GM19238 (cell line): ENCODE measurements around the gene CAGE1.
"Not testable (repeated sequence)": the region's sequence is repeated elsewhere in the genome, so short reads cannot be mapped to it uniquely, and the experiment has no call there.

Experiments used
- DNase-seq: peaks from one replicate; pipeline ENCODE4 v3.0.0; 2011; ENCODE audit warnings: low spot score; ENCODE audit not compliant: insufficient read length

Gene CAGE1

DNA sequence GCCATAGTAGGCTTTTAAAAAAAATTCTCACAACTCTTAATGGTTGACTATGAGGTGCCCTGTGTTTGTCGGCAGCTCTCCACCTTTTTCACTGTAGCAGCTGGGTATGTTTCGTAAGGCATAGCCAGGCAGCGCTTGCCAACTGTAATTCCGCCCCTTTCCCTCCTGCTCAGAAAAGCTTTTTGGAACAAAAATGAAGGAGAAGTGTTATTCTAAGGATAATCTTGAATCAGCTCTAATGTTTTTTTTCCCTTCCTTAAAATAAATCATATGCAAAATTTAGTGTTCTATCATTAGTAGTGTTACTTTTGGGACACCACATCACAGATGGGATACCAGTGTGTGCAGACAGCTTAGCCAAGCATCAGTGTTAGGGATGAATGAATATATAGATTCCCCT is 21.3 kb upstream of the CAGE1 start:
- no peak for DNase-seq

GRCh38 chr6:7409740-7410139 is 20.2 kb upstream of the CAGE1 start:
- no peak for DNase-seq

DNA sequence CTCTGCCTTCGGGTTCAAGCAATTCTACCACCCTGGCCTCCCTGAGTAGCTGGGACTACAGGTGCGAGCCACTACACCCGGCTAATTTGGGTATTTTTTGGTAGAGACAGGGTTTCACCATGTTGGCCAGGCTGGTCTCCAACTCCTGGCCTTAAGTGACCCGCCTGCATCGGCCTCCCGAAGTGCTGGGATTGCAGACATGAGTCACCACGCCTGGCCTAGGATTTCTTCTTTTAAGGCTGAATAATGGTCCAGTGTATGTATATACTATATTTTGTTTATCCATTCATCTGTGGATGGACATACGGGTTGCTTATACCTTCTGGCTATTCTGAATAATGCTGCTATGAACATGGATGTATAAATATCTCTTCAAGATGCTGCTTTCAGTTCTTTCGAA is 17.2 kb upstream of the CAGE1 start:
- DNase-seq = no peak

DNA sequence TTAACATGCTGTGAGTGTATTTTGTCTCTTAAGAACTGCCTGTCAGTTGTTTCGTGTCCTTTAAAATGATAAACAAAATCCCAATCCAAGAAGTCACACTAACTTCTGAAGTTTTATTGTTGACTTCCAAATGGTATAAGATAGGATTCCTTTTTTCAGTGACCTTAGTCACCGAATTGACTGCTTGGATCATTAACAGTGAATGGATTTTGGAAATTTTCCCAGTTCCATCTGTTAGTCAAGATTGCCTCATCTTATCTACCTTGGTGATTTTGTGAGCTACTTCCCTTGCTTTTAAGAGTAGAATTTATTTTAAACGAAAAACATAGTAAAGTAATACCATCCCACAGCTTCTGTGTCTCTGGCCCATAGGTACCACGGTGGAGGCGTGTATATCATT is 15.0 kb upstream of the CAGE1 start:
- no peak for DNase-seq

DNA sequence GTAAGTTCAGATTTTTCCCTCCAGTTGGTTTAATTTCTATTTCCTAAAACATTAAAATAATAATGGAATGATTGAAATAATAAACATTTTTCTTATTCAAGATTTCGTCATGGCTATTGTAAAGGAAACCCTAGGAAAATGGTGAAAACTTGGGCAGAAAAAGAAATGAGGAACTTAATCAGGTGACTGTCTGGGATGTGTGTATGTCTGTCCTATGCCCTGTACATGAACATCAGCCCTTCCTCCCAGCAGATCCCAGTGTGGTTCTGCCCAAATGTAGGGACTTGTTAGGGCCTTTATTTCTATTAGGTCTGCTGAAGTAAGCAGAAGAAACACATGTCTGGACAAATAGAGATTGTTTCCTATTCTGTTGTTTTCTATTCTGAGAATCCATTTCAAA is 13.2 kb upstream of the CAGE1 start:
- no peak for DNase-seq

GRCh38 chr6:7401075-7401474 is 11.5 kb upstream of the CAGE1 start:
- no peak for DNase-seq

DNA sequence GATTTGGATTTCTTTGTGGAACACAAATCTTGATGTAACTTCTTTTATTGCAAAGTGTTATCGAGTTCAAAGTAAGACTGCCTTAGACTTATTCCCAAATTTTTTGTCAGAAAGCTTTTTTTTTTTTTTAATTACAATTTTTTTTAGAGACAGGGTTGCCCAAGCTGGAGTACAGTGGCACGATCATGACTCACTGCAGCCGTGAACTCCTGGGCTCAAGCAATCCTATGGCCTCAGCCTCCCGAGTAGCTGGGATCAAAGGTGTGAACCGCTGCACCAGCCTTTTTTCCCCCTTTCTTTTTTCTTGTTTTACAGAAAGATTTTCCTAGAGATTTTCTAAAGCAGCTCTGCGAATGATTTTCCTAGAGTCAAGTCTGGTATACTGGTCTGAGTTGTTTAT is 2.9 kb upstream of the CAGE1 start:
- no peak for DNase-seq

DNA sequence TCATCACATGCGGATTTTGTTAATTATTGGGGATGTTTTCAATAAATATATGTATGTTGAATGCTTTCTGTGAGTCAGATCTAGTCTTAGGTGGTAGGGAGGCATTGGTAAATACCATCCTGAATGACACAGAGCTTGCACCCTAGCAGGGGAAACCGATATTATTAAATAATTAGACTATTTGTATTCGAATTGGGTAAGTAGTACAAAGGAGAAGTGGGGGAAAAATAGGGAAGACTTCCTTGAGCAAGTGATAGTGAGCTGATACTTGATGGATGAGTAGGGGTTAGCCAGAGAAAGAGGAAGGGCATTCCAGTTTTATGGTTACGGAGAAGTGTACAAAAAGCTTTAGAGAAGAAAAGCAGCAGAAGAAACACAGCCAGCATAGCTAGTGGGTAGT is 1.6 kb upstream of the CAGE1 start:
- DNase-seq = no peak

GRCh38 chr6:7390226-7390878 is 810 bp upstream of the CAGE1 start:
- DNase-seq = no peak

DNA sequence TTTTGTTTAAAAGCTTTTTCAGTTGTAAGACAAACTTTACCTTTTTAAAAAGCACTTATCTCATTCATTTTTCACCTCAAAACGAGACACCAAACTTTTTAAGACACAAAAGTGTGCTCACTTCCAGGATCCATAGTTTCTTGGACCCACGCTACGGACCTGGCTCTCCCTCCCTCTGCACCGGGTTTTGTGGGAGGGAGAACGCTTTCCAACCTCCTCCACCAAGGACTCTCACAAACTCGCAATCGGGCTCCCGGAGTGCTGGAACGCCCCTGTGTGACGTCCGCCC is 436 bp downstream of the CAGE1 start:
- DNase-seq = peak; percentile 47

DNA sequence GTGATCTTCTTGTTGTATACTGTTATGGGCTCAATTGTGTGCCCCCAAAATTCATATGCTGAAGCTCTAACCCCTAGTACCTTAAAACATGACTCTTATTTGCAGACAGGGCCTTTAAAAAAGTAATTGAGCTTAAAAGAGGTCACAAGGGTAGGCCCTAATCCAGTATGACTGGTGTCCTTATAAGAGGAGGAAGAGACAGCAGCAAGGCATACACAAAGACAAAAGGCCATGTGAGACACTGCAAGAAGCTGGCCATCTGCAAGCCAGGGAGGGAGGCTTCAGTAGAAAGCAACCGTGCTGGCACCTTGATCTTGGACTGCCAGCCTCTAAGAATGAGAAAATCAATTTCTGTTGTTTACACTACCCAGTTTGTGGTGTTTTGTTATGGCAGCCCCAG is 8.4 kb downstream of the CAGE1 start:
- DNase-seq = no peak

- no peak for DNase-seq
Measured at GRCh38 chr6:7378740-7379139, 10.8 kb downstream of the CAGE1 start.

DNA sequence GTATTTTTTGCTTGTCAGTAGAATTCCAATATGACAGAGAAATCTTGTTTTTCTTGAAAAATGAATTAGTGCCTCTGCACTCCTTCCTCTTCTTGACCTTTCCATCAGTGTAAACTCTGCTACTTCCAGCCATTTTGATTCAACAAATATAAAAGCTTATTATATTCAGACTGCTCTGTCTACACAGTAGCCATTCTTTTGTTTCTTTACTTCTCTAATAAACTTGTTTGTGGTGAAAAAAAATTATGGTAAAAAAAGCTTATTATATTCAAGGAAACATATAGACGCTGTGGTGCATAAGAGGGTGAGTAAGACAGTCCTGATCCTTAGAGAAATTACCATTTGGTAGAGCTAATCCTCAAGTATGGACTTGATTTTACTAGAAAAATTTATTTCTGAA is 11.6 kb downstream of the CAGE1 start:
- no peak for DNase-seq

DNA sequence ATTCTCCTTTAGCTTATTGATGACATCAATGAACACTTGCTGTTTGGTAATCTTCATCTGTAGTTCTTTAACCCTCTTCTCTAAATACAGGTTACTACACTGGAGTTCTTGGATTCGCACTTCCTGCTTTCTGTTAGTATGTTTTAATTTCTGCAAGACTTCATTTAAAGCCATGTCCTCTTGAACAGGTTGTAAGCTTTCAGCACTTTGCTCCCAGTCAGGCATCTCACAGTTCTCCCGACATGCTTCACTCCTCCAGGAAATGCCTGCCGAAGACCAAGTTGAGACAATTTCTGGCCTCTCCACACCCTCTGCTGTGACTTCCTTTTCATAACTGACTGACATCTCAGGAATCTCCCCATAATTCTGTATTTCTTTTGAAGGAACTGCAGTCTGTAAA is 15.8 kb downstream of the CAGE1 start:
- no peak for DNase-seq

- no peak for DNase-seq
Measured at GRCh38 chr6:7367408-7367807, 22.1 kb downstream of the CAGE1 start.

DNA sequence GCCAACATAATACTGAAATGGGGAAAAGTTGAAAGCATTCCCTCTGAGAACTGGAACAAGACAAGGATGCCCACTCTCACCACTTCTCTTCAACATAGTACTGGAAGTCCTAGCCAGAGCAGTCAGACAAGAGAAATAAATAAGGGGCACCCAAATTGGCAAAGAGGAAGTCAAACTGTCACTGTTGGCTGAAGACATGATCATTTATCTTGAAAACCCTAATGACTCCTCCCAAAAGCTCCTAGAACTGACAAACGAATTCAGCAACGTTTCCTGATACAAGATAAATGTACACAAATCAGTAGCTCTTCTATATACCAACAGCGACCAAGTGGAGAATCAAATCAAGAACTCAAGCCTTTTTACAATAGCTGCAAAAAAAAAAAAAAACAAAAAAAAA is 37.6 kb downstream of the CAGE1 start:
- not testable (repeated sequence) for DNase-seq

DNA sequence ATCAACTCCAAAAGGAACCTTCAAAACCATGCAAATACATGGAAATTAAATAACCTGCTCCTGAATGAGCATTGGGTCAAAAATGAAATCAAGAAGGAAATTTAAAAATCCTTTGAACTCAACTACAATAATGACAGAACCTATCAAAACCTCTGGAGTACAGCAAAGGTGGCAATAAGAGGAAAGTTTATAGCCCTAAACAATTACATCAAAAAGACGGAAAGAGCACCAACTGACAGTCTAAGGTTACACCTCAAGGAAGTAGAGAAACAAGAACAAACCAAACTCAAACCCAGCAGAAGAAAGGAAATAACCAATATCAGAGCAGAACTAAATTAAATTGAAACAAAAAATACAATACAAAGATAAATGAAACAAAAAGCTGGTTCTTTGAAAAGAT is 39.0 kb downstream of the CAGE1 start:
- not testable (repeated sequence) for DNase-seq

- not testable (repeated sequence) for DNase-seq
Measured at GRCh38 chr6:7347551-7347997, 42.0 kb downstream of the CAGE1 start.

- not testable (repeated sequence) for DNase-seq
Measured at GRCh38 chr6:7344773-7345450, 44.6 kb downstream of the CAGE1 start.

DNA sequence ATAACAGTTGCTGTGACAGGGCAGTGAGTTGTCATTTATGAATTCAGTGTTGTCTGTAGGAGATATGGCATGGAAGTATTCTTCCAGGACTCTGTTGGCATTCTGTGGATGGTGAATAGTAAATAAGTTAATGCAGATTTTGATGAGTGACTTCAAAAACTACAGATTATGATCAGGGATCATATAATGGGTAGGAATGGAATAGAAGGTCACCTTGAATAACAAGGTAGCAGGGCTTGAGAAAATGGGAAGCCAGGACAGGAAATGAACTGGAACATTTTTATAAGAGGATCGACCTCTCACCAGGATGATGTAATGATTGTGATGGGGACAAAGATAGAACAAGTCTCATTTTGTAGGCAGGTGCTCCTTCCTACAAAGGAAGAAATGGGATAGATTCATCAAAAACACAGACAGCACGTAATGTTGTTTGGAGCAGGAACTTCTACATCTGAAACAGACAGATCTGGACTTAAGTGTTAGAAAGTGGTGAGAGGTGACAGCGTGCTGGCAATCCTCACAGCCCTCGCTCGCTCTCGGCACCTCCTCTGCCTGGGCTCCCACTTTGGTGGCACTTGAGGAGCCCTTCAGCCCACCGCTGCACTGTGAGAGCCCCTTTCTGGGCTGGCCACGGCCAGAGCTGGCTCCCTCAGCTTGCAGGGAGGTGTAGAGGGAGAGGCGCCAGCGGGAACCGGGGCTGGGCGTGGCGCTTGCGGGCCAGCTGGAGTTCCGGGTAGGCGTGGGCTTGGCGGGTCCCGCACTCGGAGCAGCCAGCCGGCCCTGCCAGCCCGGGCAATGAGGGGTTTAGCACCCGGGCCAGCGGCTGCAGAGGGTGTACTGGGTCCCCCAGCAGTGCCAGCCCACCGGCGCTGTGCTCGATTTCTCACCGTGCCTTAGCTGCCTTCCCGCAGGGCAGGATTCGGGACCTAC is 45.7 kb downstream of the CAGE1 start:
- no peak for DNase-seq

DNA sequence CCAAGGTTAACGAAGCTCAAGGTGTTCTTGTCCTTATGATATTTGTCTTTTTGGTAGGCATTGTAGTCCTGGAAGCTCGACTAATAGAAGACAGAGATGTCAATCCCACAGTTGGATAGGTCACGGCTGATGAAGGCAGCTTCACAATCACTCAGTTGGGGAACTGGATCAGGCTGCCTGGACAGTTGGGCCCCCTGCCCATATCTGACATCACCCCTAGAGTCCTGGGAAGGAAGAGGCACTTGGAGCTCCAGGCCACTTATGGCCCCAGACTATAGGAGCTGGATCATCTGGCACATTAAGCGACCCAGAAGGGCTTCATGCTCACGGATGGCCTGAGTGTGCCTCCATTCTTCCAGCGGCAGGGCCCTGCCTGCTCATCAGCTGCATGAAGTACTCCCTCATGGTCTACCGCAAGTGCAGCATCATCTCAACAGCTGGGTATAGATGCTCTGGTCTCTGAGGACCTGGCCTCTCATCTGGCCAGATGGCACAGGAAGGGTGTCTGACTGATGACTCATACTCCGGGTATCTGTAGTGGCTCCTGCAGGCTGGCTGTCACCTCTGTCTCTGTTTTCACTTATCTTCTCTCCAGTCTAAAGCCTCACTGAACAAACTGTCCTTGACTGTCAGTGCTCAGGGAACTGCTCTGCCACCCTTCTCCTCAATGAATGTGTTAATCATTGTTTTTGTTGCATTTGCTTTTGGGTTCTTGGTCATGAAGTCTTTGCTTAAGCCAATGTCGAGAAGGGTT is 47.4 kb downstream of the CAGE1 start:
- no peak for DNase-seq

GRCh38 chr6:7341271-7341670 is 48.3 kb downstream of the CAGE1 start:
- DNase-seq = no peak
